HG02763 (cell line): ENCODE measurements around the gene ANKRD53.

Experiments
- ATAC-seq: cut with Tn5 transposase; IDR thresholded peaks from one replicate; pipeline ENCODE4 v1.9.1; 2021; ENCODE audit warnings: mild to moderate bottlenecking, moderate library complexity; ENCODE audit not compliant: unreplicated experiment

The ANKRD53 gene

DNA sequence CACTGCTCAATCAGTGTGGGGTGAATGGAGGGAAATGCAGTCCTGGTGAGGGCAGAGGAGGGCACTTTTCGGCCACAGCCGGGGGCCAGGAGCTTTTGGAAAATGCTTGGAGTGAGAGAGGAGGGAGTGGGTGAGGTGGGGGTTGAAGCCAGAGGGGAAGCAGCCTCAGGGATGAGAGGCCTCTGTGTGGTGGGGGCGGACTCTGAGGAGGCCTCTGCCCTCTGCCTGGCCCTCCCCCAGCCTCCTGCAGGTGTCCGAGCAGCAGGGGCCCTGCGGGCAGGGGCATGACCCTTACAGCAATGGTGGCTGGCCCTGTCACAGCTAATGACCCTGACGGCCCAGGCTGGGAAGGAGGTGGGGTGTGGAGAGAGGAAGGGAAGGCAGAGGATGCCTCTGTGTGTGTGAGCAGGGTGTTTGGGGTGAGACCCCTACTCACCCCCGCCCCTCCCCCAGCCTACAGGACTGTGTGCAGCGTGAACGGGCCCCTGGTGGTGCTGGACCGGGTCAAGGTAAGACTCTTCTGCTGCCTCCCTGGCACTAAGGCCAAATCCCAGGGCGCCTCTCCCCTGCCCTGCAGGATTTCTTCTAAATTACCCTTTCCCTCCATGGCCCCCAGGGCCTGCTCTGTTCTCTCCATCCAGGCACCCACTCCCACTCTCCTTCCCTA, 35.1 kb upstream of the ANKRD53 start:
- no peak for ATAC-seq

DNA sequence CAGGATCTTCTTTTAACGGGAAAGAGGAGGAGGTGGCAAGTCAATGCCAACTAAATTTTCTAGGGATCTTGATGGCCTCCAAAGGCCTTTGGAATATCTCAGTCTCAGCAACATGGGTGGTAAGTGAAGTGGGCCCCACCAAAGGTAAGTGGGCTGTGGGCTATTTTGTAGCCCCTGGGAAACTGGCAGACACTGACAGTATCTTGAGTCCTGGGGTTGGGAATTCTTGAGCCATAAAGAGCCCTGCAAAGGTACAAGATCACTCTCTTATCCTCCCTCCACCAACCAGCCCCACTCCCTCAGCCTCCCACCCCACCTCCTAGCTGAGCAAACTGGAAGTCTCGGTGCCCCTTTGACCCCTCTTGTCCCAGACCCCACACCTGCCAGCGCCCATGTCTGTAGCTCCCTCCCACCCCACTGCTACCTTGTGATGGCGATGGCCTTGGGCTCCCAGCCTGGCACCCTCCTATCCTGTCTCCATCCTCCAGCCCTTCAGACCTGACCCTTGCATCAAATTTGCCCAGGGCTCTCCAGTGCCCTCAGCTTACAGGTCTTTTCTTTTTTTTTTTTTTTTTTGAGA, 34.2 kb upstream of the ANKRD53 start:
- no peak for ATAC-seq

DNA sequence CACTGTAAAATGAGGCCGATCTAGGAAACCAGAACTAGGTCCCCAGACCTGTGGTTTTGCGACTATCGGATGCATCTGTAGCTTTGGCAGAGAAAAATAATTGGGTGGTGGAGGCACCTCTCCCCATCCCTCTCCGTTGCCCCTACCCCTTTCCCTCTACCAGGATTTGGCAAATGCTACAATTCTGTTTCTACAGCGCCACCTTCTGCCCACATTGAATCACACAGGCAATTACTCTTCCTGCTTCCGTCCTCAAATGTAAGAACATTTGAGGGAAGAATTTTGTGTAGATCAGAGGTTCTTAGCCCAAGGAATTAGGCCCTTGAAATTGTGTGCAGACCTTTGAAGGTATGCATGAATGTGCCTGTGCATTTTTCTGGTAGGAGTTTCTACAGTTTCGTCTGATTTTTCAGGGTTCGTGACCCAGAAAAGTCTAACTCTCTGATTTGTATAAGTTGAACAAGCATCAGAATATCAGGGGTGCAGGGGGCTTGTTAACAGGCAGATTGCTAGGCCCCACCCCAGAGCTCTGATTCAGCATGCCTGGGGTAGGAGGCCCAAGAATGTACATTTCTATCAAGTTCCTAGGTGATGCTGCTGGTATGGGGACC, 31.5 kb upstream of the ANKRD53 start:
- no peak for ATAC-seq

GRCh38 chr2:70947556-70948184, 30.8 kb upstream of the ANKRD53 start:
- no peak for ATAC-seq

- peak; percentile 73 for ATAC-seq
These were observed 30.0 kb upstream of the ANKRD53 start for GRCh38 chr2:70948337-70949003.

DNA sequence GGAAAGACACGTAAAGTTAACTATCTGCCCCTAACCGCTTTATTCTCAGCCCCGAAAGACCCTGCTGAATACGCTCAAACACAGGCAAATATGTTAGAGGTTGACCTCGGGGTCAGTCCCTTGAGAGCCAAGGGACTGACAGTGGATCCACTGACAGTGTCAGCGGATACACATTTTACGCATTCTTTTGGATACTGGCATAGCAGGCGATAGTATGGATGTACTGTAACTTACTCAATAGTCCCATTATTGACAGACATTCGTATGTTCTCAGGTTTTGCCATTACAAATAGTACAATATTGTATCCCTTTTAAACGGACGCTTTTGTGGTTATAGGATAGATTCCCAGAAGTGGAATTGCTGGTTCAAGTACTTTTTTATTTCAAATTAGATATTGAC, 29.3 kb upstream of the ANKRD53 start:
- no peak for ATAC-seq

DNA sequence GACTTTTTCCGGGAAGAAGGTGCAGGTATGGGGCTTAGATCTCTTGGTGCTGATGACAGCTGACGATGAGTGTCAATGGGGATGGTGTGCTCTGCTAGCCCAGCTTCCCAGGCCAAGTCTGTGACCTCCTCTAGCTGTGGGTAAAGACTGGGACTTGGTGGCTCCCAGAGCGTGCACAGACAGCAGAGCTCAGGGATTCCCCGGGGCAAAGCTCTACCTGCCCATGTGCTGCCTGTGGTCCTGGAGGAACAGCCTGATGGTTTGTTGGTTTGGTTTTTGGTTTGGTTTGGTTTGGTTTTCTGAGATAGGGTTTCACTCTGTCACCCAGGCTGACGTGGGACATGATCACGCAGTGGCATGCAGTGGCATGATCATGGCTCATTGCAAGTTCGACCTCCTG, 23.5 kb upstream of the ANKRD53 start:
- ATAC-seq, result no peak

DNA sequence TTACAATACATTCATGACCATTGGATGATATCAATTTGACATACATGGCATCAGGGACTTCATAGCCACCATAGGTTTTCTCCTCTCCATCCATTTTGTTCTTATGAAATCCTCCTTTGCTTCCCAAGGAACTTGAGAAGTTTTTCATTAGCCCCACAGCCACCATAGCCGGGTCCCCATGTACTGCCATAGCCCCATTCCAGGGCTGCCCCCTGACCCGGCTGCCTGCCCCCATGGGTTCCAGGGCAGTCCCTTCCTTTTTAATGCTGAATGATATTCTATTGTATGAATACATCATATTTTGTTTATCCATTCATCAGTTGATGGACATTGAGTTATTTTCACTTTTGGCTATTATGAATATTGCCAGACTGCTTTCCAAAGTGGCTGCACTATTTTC, 22.3 kb upstream of the ANKRD53 start:
- no peak for ATAC-seq

DNA sequence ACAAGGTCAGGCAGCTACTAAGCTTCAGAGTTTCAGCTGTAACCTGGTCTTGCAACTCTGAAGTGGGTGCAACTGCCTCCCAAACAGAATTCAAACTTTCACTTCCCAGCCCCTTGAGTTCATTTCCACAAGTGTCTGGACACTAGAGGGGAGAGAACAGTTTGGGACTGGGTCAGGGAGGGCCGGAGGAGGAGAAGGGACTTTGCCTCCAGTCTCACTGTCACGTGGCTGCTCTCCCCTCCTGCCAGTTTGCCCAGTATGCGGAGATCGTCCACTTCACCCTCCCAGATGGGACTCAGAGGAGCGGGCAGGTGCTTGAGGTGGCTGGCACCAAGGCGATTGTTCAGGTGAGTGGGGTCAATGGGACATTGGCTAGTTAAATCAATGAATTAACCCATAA, 20.6 kb upstream of the ANKRD53 start:
- ATAC-seq, result no peak

GRCh38 chr2:70958759-70959158, 19.7 kb upstream of the ANKRD53 start:
- no peak for ATAC-seq

- ATAC-seq, result no peak
These were observed 19.1 kb upstream of the ANKRD53 start for GRCh38 chr2:70959271-70959761.

GRCh38 chr2:70959851-70960832, 18.3 kb upstream of the ANKRD53 start:
- no peak for ATAC-seq

DNA sequence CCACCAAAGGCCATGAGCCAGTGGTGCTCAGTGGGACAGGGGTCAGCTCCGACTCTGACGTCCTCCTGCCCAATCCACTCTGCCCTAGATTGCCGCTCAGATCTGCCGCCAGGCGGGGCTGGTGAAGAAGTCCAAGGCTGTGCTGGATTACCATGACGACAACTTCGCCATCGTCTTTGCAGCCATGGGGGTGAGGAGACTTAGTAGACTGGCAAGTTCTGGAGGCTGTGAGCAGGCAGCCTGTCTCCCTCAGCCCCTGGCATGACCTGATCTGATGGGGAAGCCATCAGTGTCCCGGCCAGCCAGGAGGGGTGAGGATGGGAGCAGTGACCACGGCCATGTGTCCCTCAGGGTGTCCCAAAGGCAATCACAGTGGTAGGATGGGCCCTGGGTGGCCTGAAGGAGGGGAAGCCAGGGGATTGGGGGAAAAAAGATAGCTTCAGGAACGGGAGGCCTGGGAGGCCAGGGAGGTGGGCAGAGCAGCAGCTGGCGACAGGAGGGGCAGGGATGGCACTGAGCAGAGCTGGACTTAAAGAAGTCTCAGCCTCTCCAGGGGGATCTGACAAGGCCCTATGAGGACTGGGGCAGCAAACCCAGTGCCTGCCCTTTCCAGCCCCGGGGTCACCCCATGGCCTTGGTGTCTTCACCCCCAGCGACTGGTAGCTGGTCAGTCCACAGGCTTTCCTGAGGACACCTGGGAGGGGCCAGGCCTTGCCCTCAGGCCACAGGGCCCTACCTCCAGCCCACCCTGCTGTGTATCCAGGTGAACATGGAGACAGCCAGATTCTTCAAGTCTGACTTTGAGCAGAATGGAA, 17.4 kb upstream of the ANKRD53 start:
- ATAC-seq, result no peak

DNA sequence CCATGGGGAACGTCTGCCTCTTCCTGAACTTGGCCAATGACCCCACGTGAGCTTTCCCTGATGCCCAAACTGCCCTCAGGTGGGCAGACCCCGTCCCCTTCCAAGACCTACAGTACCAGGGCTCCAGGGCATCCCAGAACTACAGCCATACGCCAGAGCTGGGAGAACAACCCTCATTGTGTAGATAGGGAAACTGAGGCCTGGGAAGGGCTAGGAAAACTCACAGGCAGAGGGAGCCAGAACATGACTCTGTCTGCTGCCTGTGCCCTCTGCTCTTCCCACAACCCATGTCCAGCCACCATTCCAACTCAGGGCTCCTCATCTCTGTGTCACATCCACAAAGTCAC, 16.8 kb upstream of the ANKRD53 start:
- ATAC-seq, result no peak

DNA sequence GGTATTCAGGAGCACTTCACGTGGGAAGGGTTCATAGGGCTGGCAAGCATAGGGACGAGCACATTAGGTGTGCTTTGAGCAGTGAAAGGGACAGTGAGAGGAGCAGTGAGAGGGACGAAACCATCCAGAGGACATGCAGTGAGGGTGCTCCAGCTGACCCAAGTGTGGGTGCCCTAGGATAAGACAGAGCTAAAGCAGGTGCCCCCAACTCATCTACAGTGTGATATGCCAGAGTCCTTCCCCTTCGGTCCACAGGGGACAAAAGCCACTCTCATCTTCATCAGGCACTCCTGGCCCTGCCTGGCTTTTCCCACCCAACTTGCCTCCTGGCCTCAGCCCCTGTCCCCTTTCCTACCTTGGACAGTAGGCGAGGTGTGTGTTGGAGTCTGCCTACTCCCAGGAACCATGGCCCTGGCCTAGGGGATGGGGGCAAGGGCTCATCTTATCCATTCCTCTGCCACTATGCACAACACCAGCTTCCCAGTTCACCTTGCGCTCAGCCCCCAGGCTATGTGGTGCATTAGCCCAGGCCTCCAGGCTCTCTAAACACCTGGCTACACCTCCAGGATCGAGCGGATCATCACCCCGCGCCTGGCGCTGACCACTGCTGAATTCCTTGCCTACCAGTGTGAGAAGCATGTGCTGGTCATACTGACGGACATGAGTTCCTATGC, 16.1 kb upstream of the ANKRD53 start:
- ATAC-seq, result no peak

DNA sequence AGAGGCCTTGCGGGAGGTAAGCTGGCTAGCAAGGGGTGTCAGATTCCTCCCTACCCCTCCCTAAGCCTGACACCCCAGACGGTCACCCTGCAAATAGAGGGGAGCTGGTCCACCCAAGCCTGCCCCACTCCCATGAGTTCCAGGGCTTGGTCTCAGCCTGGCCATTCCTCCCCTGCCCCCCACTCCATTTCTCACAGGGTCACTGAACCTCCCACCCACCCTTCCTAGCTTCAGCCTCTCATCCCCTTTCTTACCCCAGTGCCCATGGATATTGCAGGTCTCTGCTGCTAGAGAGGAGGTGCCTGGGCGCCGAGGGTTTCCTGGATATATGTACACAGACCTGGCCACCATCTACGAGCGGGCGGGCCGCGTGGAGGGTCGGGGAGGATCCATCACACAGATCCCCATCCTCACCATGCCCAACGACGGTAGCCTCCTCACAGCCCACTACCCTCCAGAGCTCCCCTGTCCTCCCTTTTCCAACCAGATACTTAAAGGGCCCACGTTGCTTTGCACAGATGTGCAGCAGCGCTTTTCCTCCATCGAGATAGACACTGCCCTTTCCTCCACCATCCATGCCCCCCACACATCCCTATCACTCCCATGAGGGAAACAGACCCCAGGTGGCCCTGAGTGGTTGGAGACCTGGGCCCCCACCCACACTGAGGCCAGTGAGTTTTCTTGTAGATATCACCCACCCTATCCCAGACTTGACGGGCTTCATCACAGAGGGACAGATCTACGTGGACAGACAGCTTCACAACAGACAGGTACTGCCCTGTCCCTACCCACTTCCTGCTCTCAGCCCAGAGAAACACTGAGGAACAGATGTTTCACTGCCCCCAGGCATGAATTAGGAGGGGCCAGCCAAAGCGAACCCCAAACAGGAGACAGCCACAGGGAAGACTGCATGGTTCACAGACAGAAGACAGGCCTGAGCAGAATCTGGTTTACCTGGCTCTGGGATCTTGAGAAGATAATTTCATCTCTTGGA, 15.2 kb upstream of the ANKRD53 start:
- ATAC-seq, result no peak

- ATAC-seq, result no peak
These were observed 14.3 kb upstream of the ANKRD53 start for GRCh38 chr2:70964133-70964532.
